Hepatocyte (in vitro differentiated cells): ENCODE results near the gene ALDOB. TPM values are rescaled to one million over a fixed set of nuclear protein-coding genes. Genes with fewer than 3 reads are reported as not detected.

Source experiments
- DNase-seq: peaks from one replicate; pipeline ENCODE4 v3.0.0-alpha.2; 2016; ENCODE audit warnings: low spot score
- H2AFZ ChIP-seq: fragments of 200-600 bp; sonication (generic); 2 replicates; pipeline ENCODE4 v1.6.0; 2016; ENCODE audit warnings: antibody characterized with exemption, mild to moderate bottlenecking
- H3K27ac ChIP-seq: fragments of 200-600 bp; sonication (generic); 2 replicates; pipeline ENCODE4 v1.5.1; 2016; ENCODE audit warnings: mild to moderate bottlenecking
- H3K27me3 ChIP-seq: fragments of 200-600 bp; sonication (generic); 2 replicates; pipeline ENCODE4 v1.6.1; 2016
- H3K36me3 ChIP-seq: fragments of 200-600 bp; sonication (generic); replicated peaks from 2 replicates; pipeline ENCODE4 v1.5.1; 2016; ENCODE audit warnings: low read depth; ENCODE audit not compliant: insufficient read depth
- H3K4me1 ChIP-seq: fragments of 200-600 bp; sonication (generic); 2 replicates; pipeline ENCODE4 v1.5.1; 2016; ENCODE audit warnings: mild to moderate bottlenecking, moderate library complexity; ENCODE audit not compliant: insufficient read depth
- H3K4me2 ChIP-seq: fragments of 200-600 bp; sonication (generic); 2 replicates; pipeline ENCODE4 v1.6.0; 2016
- H3K4me3 ChIP-seq: fragments of 200-600 bp; sonication (generic); 2 replicates; pipeline ENCODE4 v1.5.1; 2016; ENCODE audit warnings: mild to moderate bottlenecking
- H3K79me2 ChIP-seq: fragments of 200-600 bp; sonication (generic); 2 replicates; pipeline ENCODE4 v1.6.0; 2017; ENCODE audit warnings: mild to moderate bottlenecking
- H3K9me2 ChIP-seq: fragments of 200-600 bp; sonication (generic); replicated peaks from 2 replicates; pipeline ENCODE4 v1.6.0; 2017; ENCODE audit warnings: mild to moderate bottlenecking; ENCODE audit not compliant: insufficient read depth
- H3K9me3 ChIP-seq: fragments of 200-600 bp; sonication (generic); 2 replicates; pipeline ENCODE4 v1.5.1; 2016; ENCODE audit warnings: low read depth, mild to moderate bottlenecking
- H4K20me1 ChIP-seq: fragments of 200-600 bp; sonication (generic); 2 replicates; pipeline ENCODE4 v1.6.0; 2016; ENCODE audit warnings: mild to moderate bottlenecking; ENCODE audit not compliant: insufficient read depth, poor library complexity, severe bottlenecking
- EZH2 ChIP-seq: fragments of 200-600 bp; sonication (generic); IDR thresholded peaks from 2 replicates; pipeline ENCODE4 v1.6.1; 2016; ENCODE audit warnings: antibody characterized with exemption, mild to moderate bottlenecking, borderline replicate concordance
- EZH2phosphoT487 ChIP-seq: fragments of 200-600 bp; sonication (generic); IDR thresholded peaks from one replicate; pipeline ENCODE4 v1.6.1; 2018; ENCODE audit warnings: antibody characterized with exemption, mild to moderate bottlenecking, low read depth, moderate library complexity; ENCODE audit not compliant: unreplicated experiment, severe bottlenecking
- WGBS: methylation state at CpG from one replicate; pipeline ENCODE4 v1.1.6; 2016; ENCODE audit warnings: low lambda C conversion rate; ENCODE audit errors: missing lambda C conversion rate; 5-methylcytosine and 5-hydroxymethylcytosine counted together
- polyA plus RNA-seq: library from polyadenylated mRNA; unstranded; fragments of >200 nt; fragmentation: Nextera tagmentation; extraction: Ambion mirVana; gene quantifications from 2 replicates; pipeline ENCODE4 v1.2.1, GENCODE V29; 2016
- total RNA-seq: library from RNA; depleted of rRNA; stranded (reverse); fragments of >200 nt; gene quantifications from 2 replicates; pipeline ENCODE4 v1.2.3, GENCODE V29; 2014
- TF ChIP-seq, protein P1 (sequence below): fragments of 200-600 bp; sonication (generic); IDR thresholded peaks from 2 replicates; pipeline ENCODE4 v1.5.1; 2016; ENCODE audit warnings: antibody characterized with exemption, mild to moderate bottlenecking; ENCODE audit not compliant: poor library complexity

The ALDOB gene
- total and polyA plus RNA-seq, 2 experiments from 2014 or later, result 71.6 to 236 TPM

DNA sequence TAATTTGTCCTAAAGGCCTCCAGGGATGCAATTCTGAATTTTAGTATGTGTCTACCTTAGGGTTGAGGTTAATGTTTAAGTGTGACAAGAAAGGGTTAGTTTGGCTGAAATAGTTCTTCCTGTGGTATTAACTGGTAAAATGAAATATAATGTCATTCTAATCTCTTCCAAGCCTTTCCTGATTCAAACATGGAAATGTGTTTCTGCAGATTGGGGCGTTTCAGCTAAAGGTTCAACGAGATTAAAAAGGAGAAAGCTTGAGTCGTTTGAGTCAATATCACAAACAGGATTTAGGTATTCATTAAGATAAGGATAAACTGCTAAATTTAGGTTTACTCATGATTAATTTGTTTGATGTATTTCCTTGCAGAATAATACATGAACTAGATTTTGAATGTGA, 34.4 kb upstream of the ALDOB start:
- no peak for DNase-seq
- no peak overlapping the region for H3K4me2 ChIP-seq
- H3K9me3 ChIP-seq, result no peaks in the 10 kb centered on the region
- H3K27me3 ChIP-seq, result no peaks in the 10 kb centered on the region
- H3K79me2 ChIP-seq, result no peaks in the 10 kb centered on the region
- no peaks in the 10 kb centered on the region for H3K36me3 ChIP-seq
- no peak overlapping the region for H2AFZ ChIP-seq
- no peaks in the 10 kb centered on the region for H3K4me1 ChIP-seq
- no peak overlapping the region for H3K4me3 ChIP-seq
- H4K20me1 ChIP-seq, result no peaks in the 10 kb centered on the region
- no peak overlapping the region for H3K27ac ChIP-seq
- no peaks in the 10 kb centered on the region for H3K9me2 ChIP-seq
- TF ChIP-seq EZH2phosphoT487, result no peak
- TF ChIP-seq, protein P1, sequence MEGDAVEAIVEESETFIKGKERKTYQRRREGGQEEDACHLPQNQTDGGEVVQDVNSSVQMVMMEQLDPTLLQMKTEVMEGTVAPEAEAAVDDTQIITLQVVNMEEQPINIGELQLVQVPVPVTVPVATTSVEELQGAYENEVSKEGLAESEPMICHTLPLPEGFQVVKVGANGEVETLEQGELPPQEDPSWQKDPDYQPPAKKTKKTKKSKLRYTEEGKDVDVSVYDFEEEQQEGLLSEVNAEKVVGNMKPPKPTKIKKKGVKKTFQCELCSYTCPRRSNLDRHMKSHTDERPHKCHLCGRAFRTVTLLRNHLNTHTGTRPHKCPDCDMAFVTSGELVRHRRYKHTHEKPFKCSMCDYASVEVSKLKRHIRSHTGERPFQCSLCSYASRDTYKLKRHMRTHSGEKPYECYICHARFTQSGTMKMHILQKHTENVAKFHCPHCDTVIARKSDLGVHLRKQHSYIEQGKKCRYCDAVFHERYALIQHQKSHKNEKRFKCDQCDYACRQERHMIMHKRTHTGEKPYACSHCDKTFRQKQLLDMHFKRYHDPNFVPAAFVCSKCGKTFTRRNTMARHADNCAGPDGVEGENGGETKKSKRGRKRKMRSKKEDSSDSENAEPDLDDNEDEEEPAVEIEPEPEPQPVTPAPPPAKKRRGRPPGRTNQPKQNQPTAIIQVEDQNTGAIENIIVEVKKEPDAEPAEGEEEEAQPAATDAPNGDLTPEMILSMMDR, result no peak
- no peak for TF ChIP-seq EZH2
- 65% methylated on average over 3 of the region's 3 CpGs for WGBS

DNA sequence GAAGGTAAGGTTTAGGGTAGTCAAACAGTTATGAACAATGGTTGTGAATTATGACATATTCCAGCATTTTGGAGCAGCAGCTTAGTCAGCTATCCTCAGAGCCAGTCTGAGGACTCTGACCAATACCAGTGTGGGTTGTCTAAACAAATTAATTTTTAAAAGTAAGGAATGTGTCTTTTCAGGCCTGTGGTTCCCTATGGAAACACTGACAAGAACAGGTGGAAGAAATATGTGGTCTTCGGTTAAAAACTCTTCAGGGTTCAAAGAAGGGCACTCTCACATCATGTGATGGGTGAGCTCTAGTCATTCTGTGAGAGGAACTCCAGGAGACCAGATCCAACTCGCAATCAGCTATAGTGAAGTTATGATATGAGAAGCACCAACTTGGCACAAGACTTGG, 33.5 kb upstream of the ALDOB start:
- TF ChIP-seq EZH2 (no peak), EZH2phosphoT487 (no peak)
- TF ChIP-seq, protein P1, result no peak
- H2AFZ ChIP-seq, result no peak overlapping the region
- H3K27me3 ChIP-seq, result no peaks in the 10 kb centered on the region
- H3K9me3 ChIP-seq, result no peaks in the 10 kb centered on the region
- no peaks in the 10 kb centered on the region for H3K9me2 ChIP-seq
- no peaks in the 10 kb centered on the region for H4K20me1 ChIP-seq
- no peaks in the 10 kb centered on the region for H3K4me1 ChIP-seq
- no peak overlapping the region for H3K4me3 ChIP-seq
- H3K79me2 ChIP-seq, result no peaks in the 10 kb centered on the region
- no peaks in the 10 kb centered on the region for H3K36me3 ChIP-seq
- WGBS, result 92% methylated on average over 2 of the region's 2 CpGs
- H3K27ac ChIP-seq, result no peak overlapping the region
- DNase-seq, result no peak
- H3K4me2 ChIP-seq, result no peak overlapping the region

DNA sequence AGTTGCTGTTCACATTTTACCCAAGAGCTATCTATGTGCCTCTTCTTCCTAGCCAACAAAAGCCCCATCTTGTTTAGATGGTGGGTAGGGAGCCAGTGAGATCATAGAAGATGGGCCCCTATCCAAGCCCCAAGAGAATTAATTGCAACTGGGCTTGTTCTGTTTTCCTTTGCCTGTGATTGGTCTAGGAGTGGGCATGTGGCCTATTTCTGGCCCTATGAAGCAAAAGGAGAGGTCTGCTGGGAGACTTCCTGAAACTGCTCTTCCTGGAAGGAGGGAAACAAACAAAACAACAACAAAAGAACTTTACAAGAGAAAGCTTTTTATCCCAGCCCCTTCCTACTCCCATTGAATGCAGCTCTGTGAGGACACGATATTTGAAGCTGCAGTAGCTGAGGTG, 32.5 kb upstream of the ALDOB start:
- TF ChIP-seq EZH2phosphoT487 (no peak), EZH2 (no peak)
- TF ChIP-seq, protein P1, result no peak
- Histone ChIP-seq H3K79me2 (no peaks in the 10 kb centered on the region), H2AFZ (no peak overlapping the region), H3K9me2 (no peaks in the 10 kb centered on the region), H3K27ac (no peak overlapping the region), H3K27me3 (no peaks in the 10 kb centered on the region), H3K9me3 (no peaks in the 10 kb centered on the region), H3K4me2 (no peak overlapping the region), H3K4me1 (no peaks in the 10 kb centered on the region), H3K4me3 (no peak overlapping the region), H3K36me3 (no peaks in the 10 kb centered on the region), H4K20me1 (no peaks in the 10 kb centered on the region)
- no peak for DNase-seq
- 90% methylated on average over 1 of the region's 1 CpG for WGBS

DNA sequence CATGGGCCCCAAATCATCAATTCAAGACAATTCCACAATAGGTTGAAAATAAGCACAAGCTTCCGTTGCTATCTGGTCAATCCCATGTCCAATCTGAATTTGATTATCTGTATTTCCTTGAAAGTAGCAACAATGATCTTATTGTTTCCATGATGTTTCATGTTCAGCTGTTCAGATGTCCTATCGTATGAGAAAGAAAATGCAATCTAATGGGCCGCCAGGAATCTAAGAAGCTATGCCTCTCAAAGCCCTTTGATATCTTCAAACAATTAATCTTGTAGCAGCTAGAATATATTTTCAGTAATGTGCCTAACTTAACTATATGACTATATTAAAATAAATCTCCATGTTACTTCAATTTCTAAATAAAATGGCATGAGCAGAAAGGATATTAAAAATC, 32.1 kb upstream of the ALDOB start:
- no peaks in the 10 kb centered on the region for H3K9me2 ChIP-seq
- H3K4me2 ChIP-seq, result no peak overlapping the region
- no peaks in the 10 kb centered on the region for H3K36me3 ChIP-seq
- no peaks in the 10 kb centered on the region for H4K20me1 ChIP-seq
- DNase-seq, result no peak
- H2AFZ ChIP-seq, result no peak overlapping the region
- no peaks in the 10 kb centered on the region for H3K79me2 ChIP-seq
- TF ChIP-seq EZH2 (no peak), EZH2phosphoT487 (no peak)
- TF ChIP-seq, protein P1, result no peak
- no peak overlapping the region for H3K27ac ChIP-seq
- no peaks in the 10 kb centered on the region for H3K27me3 ChIP-seq
- 91% methylated on average over 3 of the region's 3 CpGs for WGBS
- no peaks in the 10 kb centered on the region for H3K9me3 ChIP-seq
- no peak overlapping the region for H3K4me3 ChIP-seq
- no peaks in the 10 kb centered on the region for H3K4me1 ChIP-seq
